Activated CD8-positive, alpha-beta T cell treated with anti-CD3 and anti-CD28 coated beads for 36 hours (primary cell): Measurements from ENCODE around the gene NUP210. TPM values are rescaled to one million over a fixed set of nuclear protein-coding genes. Genes with fewer than 3 reads are reported as not detected.

Experiments
- ATAC-seq: fragments of 200-7000 bp; cut with Tn5 transposase; one replicate; pipeline ENCODE4 v1.10.0; 2021; ENCODE audit warnings: mild to moderate bottlenecking, moderate library complexity
- CTCF ChIA-PET: fragments of 350-600 bp; sonication (Branson Sonifier 250); formaldehyde crosslinking; loops from one replicate; lab custom pipeline; 2021; ENCODE audit warnings: antibody characterized with exemption; lab: Charles Lee
- POLR2A ChIA-PET: fragments of 350-600 bp; sonication (Branson Sonifier 250); formaldehyde crosslinking; loops from one replicate; lab custom pipeline; 2021; ENCODE audit warnings: antibody characterized with exemption; lab: Charles Lee
- DNase-seq: peaks from one replicate; pipeline ENCODE4 v3.0.0-alpha.2; 2020
- H3K27ac Mint-ChIP-seq: one replicate; pipeline ENCODE4 v1.8.0; 2021; ENCODE audit warnings: mild to moderate bottlenecking, mixed read lengths
- H3K27me3 Mint-ChIP-seq: one replicate; pipeline ENCODE4 v1.8.0; 2021; ENCODE audit warnings: mixed read lengths
- H3K36me3 Mint-ChIP-seq: one replicate; pipeline ENCODE4 v1.8.0; 2021; ENCODE audit warnings: low read depth, mixed read lengths
- H3K4me1 Mint-ChIP-seq: one replicate; pipeline ENCODE4 v1.8.0; 2021; ENCODE audit warnings: low read depth, mixed read lengths
- H3K4me3 Mint-ChIP-seq: one replicate; pipeline ENCODE4 v1.8.0; 2021; ENCODE audit warnings: mild to moderate bottlenecking, moderate library complexity, mixed read lengths
- H3K9me3 Mint-ChIP-seq: one replicate; pipeline ENCODE4 v1.8.0; 2021; ENCODE audit warnings: mixed read lengths
- intact Hi-C: fragments of 100-400 bp; cut with micrococcal nuclease; formaldehyde crosslinking; loops from one replicate; pipeline ENCODE4 v1.10.0; 2022
- total RNA-seq, 2 experiments: library from RNA; stranded (reverse); gene quantifications; one replicate each; pipeline ENCODE4 v1.2.3, GENCODE V29; 2021
- TF ChIP-seq, protein P1 (sequence below): fragments of 200-600 bp; IDR thresholded peaks from one replicate; pipeline ENCODE4 v1.8.0; 2022; ENCODE audit warnings: antibody characterized with exemption, mild to moderate bottlenecking

NUP210 gene
- total RNA-seq, 2 experiments from 2014 or later = 142 to 143 TPM

DNA sequence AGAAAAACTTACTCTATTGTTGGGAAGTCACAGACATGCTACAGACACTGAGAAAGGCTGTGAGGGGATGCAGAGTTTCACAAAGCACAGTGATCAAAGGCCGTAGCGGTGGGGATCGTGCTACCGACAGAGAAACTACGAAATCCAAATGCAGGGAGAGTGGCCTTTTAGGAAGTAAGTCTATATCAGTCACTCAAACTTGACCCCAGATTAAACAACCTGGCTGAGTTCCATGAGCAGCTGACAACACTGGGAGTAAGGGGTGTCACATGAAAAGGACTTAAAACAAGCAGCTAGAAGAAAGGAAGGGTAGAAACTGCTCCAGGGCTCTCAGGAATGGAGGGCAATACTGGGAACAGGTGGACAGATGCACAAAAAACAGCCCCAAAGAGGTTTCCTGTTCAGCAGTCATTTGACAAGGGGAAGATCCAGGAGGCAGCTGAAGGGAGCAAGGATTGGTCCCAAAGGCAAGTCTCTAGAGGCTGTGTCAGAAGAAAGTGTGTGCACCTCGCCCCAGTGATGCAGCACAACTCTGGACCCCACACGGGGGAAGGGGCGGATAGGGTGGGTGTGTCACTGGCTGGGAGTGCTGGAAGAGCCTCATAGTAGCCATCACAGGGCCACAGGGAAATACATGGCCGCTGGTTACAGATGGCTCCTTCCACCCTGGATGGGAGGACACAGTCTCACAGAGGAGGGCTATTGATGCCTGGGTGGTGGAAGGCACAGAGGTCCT is 39.7 kb upstream of the NUP210 start:
- no peak overlapping the region for H3K4me3 Mint-ChIP-seq
- ChIA-PET CTCF (interaction anchor here (1.1 to 4.3 kb wide), 7 partner anchors 7 to 379 kb away, joined by 3 to 49 read pairs (median 5); partner anchors contain the start of gene HDAC11), POLR2A (no interaction called here)
- peaks cover 1% of the 10 kb centered on the region for H3K27me3 Mint-ChIP-seq
- no peak overlapping the region for H3K27ac Mint-ChIP-seq
- intact Hi-C loops = loop anchor here (10.0 kb wide), 2 partner anchors 65 to 365 kb away; no protein-coding TSS in a partner anchor
- ATAC-seq = no peak
- H3K36me3 Mint-ChIP-seq = no peaks in the 10 kb centered on the region
- DNase-seq = no peak
- TF ChIP-seq, protein P1, sequence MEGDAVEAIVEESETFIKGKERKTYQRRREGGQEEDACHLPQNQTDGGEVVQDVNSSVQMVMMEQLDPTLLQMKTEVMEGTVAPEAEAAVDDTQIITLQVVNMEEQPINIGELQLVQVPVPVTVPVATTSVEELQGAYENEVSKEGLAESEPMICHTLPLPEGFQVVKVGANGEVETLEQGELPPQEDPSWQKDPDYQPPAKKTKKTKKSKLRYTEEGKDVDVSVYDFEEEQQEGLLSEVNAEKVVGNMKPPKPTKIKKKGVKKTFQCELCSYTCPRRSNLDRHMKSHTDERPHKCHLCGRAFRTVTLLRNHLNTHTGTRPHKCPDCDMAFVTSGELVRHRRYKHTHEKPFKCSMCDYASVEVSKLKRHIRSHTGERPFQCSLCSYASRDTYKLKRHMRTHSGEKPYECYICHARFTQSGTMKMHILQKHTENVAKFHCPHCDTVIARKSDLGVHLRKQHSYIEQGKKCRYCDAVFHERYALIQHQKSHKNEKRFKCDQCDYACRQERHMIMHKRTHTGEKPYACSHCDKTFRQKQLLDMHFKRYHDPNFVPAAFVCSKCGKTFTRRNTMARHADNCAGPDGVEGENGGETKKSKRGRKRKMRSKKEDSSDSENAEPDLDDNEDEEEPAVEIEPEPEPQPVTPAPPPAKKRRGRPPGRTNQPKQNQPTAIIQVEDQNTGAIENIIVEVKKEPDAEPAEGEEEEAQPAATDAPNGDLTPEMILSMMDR = no peak
- H3K4me1 Mint-ChIP-seq = no peaks in the 10 kb centered on the region
- no peaks in the 10 kb centered on the region for H3K9me3 Mint-ChIP-seq

DNA sequence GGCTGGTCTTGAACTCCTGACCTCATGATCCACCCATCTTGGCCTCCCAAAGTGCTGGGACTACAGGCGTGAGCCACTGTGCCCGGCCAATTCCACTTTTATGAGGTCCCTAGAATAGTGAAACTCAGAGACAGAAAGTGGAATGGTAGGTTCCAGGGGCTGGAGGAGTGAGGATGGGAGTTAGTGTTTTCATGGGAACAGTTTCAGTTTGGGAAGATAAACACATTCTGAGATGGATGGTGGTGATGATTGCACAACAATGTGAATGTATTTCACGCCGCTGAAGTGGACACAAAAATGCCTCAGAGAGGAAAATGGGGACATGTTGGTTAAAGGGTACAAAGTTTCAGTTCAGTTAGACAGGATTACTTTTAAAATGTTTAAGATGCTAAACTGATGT is 37.5 kb upstream of the NUP210 start:
- peaks cover 3% of the 10 kb centered on the region for H3K4me1 Mint-ChIP-seq
- TF ChIP-seq, protein P1 = no peak
- DNase-seq = no peak
- no peak for ATAC-seq
- POLR2A ChIA-PET = interaction anchor here (1.5 kb wide), 1 partner anchor 19 kb away, joined by 3 read pairs; no protein-coding TSS in a partner anchor
- intact Hi-C loops = loop anchor here (10.0 kb wide), 2 partner anchors 63 to 363 kb away; no protein-coding TSS in a partner anchor
- peaks cover 1% of the 10 kb centered on the region for H3K27me3 Mint-ChIP-seq
- no peak overlapping the region for H3K4me3 Mint-ChIP-seq
- H3K27ac Mint-ChIP-seq = no peak overlapping the region
- CTCF ChIA-PET = interaction anchor here (0.6 kb wide), 1 partner anchor 468 kb away, joined by 5 read pairs; no protein-coding TSS in a partner anchor
- no peaks in the 10 kb centered on the region for H3K36me3 Mint-ChIP-seq
- no peaks in the 10 kb centered on the region for H3K9me3 Mint-ChIP-seq

DNA sequence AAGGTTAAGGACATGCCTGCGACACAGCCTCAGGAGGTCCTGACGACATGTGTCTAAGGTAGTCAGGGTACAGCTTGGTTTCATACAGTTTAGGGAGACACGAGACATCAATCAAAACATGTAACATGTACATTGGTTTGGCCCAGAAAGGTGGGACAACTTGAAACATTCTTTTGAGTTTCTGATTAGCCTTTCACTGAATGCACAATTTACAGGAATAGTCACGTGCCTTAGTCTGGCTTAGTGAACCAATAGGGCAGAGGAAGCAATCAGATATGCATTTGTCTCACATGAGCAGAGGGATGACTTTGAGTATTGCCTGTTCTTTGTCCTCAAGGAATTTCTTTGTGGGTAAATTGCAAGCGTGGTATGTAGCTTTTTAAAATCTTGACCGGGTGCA is 35.5 kb upstream of the NUP210 start:
- H3K27me3 Mint-ChIP-seq = no peaks in the 10 kb centered on the region
- DNase-seq = no peak
- H3K9me3 Mint-ChIP-seq = no peaks in the 10 kb centered on the region
- ChIA-PET CTCF (interaction anchor here (0.8 to 6.3 kb wide), 10 partner anchors 30 to 364 kb away, joined by 3 to 125 read pairs (median 3); partner anchors contain the start of gene NUP210), POLR2A (interaction anchor here (1.2 kb wide), 1 partner anchor 37 kb away, joined by 6 read pairs; no protein-coding TSS in a partner anchor)
- no peak overlapping the region for H3K27ac Mint-ChIP-seq
- intact Hi-C loops = loop anchor here (10.0 kb wide), 2 partner anchors 61 to 361 kb away; no protein-coding TSS in a partner anchor
- TF ChIP-seq, protein P1 = no peak
- no peaks in the 10 kb centered on the region for H3K36me3 Mint-ChIP-seq
- no peak overlapping the region for H3K4me3 Mint-ChIP-seq
- ATAC-seq = no peak
- peaks cover 13% of the 10 kb centered on the region for H3K4me1 Mint-ChIP-seq

DNA sequence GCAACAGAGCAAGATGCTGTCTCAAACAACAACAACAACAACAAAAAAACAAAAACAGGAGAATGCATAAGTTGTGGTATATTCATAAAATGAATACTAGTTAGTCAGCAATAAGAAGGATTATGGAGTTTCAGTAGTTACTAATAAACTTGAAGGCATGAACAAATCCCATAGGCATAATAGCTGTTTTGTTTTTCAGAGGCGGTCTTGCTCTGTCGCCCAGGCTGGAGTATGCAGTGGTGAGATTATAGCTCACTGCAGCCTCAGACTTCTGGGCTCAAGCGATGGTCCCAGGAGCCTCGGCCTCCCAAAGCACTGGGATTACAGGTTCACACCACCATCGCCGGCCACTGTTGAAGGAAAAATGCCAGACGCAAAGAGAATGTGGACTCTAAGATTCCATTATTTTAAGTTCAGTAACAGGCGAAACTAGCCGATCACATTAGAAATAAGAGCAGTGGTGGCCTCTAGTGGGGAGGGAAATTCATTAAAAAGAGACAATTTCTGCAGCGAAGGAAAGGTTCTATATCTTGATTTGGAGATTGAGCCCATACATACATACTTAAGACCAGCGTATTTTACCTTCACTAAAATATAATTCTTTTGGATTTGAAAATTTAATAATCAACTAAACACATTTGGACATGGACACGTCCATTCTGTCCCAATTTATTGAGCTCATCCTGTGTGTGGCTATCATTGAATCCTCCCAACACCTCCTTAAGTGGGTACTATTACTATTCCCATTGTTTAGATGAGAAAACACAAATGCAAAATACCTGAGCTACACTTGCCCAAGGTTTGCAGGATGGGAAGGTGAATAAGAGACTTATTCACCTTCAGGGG is 32.6 kb upstream of the NUP210 start:
- CTCF ChIA-PET = interaction anchor here (0.7 to 6.3 kb wide), 49 partner anchors 10 to 469 kb away, joined by 3 to 125 read pairs (median 5); partner anchors contain the start of genes HDAC11 and NUP210
- Mint-ChIP-seq H3K4me1 (peaks cover 13% of the 10 kb centered on the region), H3K27me3 (no peaks in the 10 kb centered on the region), H3K4me3 (peak overlapping the region; percentile 82), H3K27ac (peak overlapping the region; percentile 89), H3K9me3 (no peaks in the 10 kb centered on the region), H3K36me3 (no peaks in the 10 kb centered on the region)
- intact Hi-C loops = loop anchor here (5.0 to 10.0 kb wide), 3 partner anchors 58 to 358 kb away; no protein-coding TSS in a partner anchor
- TF ChIP-seq, protein P1 = peak; percentile 78
- DNase-seq (peak; percentile 61), ATAC-seq (peak; percentile 25)
- POLR2A ChIA-PET = interaction anchor here (1.0 to 3.5 kb wide), 5 partner anchors 27 to 87 kb away, joined by 3 to 35 read pairs (median 7); partner anchors contain the start of genes HDAC11 and NUP210
